Stimulated activated CD8-positive, alpha-beta memory T cell treated with anti-CD3 and anti-CD28 coated beads, Interleukin-4, amount 100 ng/mL, for 4 hours (primary cell): Measurements from ENCODE around the gene TOP1.
"Not testable (repeated sequence)": the region's sequence is repeated elsewhere in the genome, so short reads cannot be mapped to it uniquely, and the experiment has no call there.

Experiments
- DNase-seq, 2 donors: peaks; one replicate each; pipeline ENCODE4 v3.0.0-alpha.2; 2020; ENCODE audit warnings: low read depth in 2 of 2, low spot score in 1 of 2

TOP1 gene

DNA sequence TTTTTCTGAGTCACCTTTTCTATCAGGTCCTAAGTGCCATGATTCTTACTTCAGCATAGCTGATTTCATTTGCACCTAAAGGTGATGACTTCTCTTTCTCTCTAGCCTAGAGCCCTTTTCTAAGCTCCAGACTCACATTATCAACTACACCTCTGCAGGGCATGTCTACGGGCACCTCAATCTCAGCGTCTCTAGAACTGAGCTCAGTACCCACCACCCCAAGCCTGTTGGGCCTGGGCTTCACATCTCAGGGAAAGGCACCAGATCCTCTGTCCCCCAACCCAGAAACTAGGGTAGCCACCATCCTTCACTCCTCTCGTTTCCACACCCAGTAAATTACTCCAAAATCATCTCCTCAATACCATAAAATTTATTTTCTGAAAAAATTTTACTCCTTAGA, 98.1 kb downstream of the TOP1 start:
- DNase-seq: no peak

- DNase-seq: not testable (repeated sequence)
Observed at GRCh38 chr20:41128317-41128716, 99.7 kb downstream of the TOP1 start.

DNA sequence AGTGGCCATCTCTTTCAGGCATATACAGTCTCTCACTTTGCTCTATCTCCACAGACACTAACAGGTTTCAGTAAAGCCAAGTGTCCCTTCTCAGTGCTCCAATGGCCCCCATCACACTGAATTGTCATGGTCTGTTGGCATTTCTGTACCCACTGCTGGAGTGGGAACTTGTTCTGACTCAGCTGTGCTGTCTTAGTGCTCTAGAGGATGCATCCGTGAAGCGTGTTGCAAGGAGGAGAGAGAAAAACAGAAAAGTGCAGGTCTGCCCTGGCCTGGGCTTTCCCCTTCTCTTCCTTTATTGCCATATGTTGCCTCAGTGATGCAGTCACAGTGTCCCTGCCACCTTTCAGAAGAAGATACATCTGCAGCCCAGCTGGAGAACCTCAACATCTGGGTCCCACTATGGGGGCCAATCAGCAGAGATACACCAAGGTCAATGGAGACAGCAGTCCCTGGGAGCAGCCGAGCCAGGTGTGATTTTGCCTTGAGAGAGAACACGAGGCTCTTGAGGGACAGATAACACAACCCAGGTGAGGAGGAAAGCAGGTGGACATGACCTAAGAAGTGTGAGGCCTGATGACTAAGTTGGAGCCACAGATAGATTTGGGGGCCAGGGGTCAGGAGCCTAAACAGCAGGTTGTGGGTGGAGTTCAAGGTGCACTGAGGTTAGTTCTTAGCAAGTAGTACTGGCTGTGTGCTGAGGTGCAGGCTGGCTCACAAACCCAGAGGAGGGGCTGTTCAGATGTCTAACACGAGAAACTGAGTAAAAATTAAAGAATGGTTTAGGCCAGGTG, 103.2 kb downstream of the TOP1 start:
- no peak for DNase-seq

DNA sequence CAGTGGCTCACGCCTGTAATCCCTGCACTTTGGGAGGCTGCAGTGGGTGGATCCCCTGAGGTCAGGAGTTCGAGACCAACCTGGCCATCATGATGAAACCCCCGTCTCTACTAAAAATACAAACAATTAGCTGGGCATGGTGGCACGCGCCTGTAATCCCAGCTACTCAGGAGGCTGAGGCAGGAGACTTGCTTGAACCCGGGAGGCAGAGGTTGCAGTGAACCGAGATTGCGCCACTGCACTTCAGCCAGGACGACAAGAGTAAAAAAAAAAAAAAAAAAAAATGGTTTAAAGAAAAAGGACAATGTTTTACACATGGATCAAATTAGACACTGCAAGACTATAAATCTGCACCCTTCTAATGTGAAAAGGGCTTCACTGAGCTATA, 103.8 kb downstream of the TOP1 start:
- DNase-seq: not testable (repeated sequence)

DNA sequence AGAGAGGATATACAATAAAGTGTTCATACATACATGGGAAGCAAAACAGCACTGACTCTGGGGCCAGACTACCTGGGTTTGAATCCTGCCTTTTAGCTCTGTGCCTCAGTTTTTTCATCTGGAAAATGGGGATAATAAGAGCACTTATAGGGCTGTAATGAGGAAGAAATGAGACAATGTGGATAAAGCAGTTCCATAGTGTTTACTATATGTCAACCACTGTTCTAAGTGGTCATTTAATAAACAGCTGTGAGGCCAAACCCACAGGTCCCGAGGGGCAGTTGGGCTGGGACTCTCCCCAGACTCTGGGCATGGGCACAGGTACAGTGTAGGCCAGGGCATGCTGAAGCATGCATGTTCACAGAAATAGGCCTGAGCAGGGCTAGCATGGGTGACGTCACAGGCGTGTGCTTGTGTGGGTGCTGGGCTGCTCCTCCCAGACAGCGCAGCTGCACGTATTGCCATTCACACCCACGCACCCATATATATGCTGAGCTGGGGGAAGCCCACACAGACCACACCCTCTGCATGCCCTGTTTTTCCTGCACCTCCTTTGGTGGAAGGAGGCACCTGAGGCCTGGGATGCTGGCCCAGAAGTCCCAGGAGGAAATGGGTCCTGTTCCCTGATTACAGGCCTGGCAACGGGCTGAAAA, 105.2 kb downstream of the TOP1 start:
- DNase-seq: peak in 1 of 2 donors; percentile 35

- no peak for DNase-seq
Observed at GRCh38 chr20:41134362-41135186, 106.0 kb downstream of the TOP1 start.

DNA sequence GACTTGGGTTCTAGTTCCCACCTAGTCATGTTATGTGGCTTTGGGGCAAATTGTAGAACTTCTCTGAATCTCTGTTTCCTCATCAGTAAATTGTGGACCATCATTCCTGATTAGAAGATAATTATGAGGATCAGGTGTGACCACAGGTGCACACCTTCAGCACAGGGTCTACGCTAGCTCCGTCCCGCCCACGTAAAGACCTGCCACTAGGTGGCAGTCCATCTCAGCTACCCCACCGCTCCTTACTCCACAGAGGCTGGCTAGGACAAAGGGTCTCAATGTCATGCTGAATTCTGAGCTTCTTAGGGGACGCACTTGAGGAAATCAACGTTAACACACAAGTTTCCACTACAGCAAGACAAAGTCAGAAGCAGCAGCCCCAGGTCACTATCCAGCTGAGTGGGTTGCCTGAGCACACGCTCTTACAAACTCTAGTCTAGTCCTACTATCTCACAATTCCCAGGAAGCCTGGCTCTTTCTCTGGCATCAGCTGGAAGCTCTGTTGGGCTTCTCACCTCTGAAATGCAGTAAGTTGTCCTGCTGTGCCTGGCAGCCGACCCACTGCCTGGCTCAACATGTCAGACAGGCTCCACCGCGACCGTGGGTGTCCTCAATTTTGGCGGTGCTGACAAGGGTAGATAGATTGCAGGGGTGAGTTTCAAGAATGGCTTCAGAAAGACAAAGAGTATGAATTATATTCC, 106.7 kb downstream of the TOP1 start:
- peak in 1 of 2 donors; percentile 44 for DNase-seq

- no peak for DNase-seq
Observed at GRCh38 chr20:41135888-41136679, 107.5 kb downstream of the TOP1 start.

DNA sequence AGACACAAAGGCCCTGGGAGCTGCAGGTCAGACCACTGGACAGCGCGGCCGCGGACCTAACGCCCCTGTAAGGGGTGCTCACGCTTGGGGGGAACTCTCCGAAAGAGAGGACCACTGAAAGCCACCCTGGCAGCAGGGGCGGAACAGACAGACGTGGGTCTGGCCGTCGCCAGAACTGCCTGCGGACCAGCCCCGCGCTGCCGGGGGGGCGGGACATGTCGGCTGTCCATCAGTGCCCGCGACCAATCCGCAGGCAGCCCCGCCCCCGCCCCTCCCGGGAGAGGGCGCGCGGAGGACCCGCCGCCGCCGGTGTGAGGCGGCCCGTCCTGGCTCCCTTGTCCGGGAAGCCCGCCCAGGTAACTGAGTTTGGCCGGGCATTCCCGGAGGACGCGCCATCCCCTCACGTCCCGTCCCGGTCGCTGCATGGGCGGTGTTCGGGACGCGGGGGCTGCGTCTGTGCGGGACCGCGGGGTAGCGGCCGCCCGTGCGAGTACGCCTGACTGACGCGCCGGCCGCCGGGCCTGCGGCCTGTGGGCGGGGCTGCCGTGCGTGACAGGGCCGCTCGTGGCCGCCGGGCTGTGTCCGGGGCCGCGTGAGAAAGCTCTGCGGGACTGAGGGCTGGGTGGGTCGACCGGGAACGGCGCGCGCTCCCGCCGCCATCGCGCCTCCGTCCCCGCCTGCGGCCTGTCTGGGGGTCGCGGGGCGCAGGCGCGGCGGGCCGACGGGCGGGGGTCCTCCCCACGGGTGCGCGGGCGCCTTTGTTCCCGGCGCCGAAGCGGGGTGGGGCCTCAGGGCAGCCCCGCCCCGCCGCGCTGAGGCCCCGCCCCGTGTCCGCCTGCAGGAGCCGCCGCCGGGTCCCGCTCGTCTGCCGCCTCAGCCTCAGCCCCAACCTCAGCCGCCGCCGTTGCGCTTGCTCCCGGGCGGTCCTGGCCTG, 108.3 kb downstream of the TOP1 start, which contains the start of gene PLCG1:
Gene PLCG1, plus strand, starts transcription at position 864 of the 934 bp plus-strand sequence. CDS start 99 bp downstream, outside the sequence.
- DNase-seq: peak; percentile 60 to 74

DNA sequence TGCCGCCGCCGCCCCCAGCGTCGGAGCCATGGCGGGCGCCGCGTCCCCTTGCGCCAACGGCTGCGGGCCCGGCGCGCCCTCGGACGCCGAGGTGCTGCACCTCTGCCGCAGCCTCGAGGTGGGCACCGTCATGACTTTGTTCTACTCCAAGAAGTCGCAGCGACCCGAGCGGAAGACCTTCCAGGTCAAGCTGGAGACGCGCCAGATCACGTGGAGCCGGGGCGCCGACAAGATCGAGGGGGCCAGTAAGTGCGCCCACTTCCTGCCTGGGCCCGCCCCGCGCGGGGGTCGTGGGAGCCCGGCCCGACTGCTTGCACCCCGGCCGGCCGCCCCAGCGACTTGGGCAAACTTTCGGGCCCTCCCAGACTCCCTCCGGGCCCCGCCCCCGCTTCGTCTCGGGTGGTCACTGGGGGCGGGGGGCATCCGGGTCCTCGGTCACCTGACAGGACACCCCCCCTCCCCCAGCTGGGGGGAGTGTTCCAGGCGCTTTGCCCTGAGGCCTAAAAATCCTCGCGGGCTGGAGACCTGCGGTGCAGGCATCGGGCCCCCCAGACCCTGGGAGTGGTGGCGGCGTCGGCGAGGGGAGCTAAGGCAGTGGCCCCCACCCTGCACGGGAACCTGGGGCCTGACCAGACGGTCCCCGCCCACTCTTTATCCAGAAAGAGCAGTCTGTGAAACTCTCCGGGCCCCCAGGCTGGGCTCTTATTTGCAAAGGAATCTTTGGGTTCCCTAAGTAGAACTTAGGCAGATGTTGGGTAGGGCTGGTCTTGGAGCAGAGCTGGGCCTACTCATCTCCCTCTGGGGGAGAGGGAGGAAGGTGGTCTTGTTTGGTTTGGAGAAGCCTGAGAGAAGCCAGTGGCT, 109.2 kb downstream of the TOP1 start:
- DNase-seq: peak in 1 of 2 donors; percentile 28

DNA sequence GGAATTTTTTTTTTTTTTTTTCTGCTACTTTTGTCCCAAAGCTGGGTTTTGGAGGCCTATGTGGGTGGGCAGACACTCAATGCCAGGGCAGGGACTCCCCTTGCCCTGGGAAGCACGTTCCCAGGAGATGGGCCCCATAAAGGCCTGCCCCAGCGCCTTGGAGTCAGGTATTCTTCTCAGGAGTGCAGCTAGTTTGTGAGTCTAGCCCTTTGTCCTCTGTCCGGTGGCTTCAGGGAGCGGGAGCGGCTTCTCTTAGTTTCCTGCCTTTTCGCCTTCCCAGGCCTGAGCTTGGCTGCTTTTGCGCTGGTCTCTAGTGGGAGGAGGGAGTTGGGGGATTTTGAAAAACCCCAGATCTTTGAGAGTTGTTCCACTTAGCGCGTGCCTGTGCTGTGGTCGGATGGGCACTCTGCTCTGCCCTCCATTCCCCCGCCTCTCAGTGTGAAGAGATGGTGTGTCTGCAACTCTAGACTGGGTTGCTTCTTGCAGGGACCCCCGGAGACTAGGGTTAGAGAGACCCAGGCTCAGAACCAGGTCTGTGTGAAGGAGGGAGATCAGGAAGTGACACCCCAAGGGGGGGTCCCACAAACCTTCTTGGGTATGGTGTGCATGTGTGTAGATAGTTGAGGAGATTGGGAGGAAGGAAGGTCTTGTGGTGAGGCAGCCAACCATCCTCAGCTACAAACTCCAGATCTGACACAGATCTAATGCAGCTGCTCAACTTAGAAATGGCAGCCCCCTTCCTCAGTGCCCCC, 110.0 kb downstream of the TOP1 start:
- no peak for DNase-seq

GRCh38 chr20:41139227-41140093, 110.8 kb downstream of the TOP1 start:
- DNase-seq: no peak

GRCh38 chr20:41140226-41141133, 111.9 kb downstream of the TOP1 start:
- no peak for DNase-seq

DNA sequence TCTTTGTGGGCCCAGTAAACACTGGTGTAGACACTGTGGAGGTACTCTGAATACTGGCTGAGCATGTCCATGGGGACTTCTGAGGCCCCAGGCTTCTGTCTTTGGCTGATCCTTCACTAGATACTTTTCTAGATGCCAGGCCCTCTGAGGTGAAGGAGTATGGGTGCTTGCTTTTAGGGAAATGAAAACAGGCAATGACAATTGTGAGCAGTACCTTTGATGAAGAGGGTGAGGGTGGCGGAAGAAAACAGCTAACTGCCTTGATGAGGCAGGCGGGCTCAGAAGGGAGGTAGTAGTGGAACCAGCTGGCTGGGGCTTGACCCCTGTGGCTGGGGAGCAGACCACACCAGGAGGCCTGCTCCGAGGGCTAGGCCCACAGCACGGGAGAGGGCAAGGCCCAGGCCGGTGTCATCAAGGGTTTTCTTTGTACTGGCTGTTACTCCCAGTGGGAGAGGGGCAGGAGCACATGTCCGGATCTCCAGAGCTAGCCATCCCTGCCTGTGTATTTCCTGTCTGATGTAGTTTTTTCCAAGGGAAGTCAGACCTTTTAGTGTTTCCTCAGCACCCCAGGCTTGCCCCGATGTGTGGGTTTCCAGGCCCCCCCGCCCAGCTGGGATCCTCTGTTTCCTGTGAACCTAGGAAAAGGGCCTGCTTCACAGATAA, 112.7 kb downstream of the TOP1 start:
- no peak for DNase-seq

- no peak for DNase-seq
Observed at GRCh38 chr20:41142245-41142644, 113.6 kb downstream of the TOP1 start.
